Measurements from ENCODE around the gene FLNC. TPM values are rescaled to one million over a fixed set of nuclear protein-coding genes. Genes with fewer than 3 reads are reported as not detected.

FLNC gene
- total RNA-seq, 1 donor from 2014 or later, result 7.7 TPM

DNA sequence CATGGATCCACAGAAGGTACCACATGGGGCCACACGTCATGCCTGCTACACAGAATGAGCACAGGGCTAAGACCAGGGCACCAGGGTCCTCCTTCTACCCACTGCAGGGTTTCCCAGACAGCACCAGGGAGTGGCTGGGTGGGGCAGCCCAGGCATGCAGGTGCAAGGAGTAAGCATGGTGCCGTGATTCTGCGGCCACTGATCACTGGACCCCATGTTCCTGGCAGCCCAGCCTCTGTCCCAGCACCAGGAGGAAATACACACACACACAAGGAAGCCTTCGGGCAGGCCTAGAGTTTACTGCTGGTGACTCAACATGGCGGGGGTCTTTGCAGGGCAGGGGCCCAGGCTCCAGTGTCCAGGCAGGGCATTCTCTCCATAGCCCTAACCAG is 46.4 kb downstream of the FLNC start:
- peaks cover 8% of the 10 kb centered on the region for H3K27me3 Mint-ChIP-seq (ENCODE audit: unreplicated experiment)
- no peak overlapping the region for H3K4me3 Mint-ChIP-seq (ENCODE audit: unreplicated experiment)
- H3K27ac Mint-ChIP-seq (ENCODE audit: unreplicated experiment), result no peak overlapping the region
- TF ChIP-seq, protein P1, sequence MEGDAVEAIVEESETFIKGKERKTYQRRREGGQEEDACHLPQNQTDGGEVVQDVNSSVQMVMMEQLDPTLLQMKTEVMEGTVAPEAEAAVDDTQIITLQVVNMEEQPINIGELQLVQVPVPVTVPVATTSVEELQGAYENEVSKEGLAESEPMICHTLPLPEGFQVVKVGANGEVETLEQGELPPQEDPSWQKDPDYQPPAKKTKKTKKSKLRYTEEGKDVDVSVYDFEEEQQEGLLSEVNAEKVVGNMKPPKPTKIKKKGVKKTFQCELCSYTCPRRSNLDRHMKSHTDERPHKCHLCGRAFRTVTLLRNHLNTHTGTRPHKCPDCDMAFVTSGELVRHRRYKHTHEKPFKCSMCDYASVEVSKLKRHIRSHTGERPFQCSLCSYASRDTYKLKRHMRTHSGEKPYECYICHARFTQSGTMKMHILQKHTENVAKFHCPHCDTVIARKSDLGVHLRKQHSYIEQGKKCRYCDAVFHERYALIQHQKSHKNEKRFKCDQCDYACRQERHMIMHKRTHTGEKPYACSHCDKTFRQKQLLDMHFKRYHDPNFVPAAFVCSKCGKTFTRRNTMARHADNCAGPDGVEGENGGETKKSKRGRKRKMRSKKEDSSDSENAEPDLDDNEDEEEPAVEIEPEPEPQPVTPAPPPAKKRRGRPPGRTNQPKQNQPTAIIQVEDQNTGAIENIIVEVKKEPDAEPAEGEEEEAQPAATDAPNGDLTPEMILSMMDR (IDR thresholded peaks at IDR 0.05; ENCODE audit: unreplicated experiment), result no peak
- no peaks in the 10 kb centered on the region for H3K36me3 Mint-ChIP-seq (ENCODE audit: low read depth, unreplicated experiment)
- no peaks in the 10 kb centered on the region for H3K9me3 Mint-ChIP-seq (ENCODE audit: unreplicated experiment)
- H3K4me1 Mint-ChIP-seq (ENCODE audit: unreplicated experiment), result no peaks in the 10 kb centered on the region
- no peak for DNase-seq (ENCODE audit: low spot score)

DNA sequence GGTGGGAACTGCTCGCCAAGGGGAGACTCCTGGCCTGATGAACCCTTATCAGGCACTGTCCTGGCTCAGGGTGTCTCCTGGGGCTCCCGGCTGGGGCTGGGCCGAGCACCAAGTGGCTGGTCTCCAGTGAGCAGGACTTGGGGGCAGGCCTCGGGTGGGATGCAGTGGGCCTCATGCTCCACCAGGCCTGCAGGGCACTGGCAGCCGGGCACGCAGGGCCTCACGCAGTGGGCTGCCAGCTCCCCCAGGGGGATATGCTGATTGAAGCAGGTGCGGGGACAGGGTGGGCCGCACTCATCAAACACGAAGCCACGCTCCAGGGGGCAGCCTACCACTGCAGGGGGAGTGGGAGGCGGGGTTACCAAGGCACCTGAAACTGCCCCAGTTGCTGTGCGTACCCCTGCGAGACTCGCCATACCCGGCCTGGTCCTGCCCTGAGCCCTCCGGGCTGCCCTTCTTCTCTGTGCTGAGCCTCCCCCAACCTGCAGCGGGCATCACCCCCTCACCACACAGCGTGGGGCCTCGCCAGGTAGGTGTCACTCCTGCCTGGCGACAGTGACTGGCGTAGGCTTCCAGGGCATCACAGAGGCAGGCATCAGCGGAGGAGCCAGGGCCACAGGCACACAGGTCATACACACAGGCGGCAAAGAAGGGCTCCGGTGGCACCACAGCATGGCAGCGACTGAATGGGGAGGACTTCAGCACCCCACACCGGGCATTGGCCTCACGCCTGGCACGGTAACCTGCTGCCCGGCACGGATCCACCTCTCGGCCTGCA is 47.0 kb downstream of the FLNC start:
- no peak overlapping the region for H3K4me3 Mint-ChIP-seq (ENCODE audit: unreplicated experiment)
- no peaks in the 10 kb centered on the region for H3K4me1 Mint-ChIP-seq (ENCODE audit: unreplicated experiment)
- DNase-seq (ENCODE audit: low spot score), result no peak
- peaks cover 5% of the 10 kb centered on the region for H3K27me3 Mint-ChIP-seq (ENCODE audit: unreplicated experiment)
- H3K36me3 Mint-ChIP-seq (ENCODE audit: low read depth, unreplicated experiment), result no peaks in the 10 kb centered on the region
- no peak overlapping the region for H3K27ac Mint-ChIP-seq (ENCODE audit: unreplicated experiment)
- TF ChIP-seq, protein P1 (IDR thresholded peaks at IDR 0.05; ENCODE audit: unreplicated experiment), result no peak
- no peaks in the 10 kb centered on the region for H3K9me3 Mint-ChIP-seq (ENCODE audit: unreplicated experiment)

DNA sequence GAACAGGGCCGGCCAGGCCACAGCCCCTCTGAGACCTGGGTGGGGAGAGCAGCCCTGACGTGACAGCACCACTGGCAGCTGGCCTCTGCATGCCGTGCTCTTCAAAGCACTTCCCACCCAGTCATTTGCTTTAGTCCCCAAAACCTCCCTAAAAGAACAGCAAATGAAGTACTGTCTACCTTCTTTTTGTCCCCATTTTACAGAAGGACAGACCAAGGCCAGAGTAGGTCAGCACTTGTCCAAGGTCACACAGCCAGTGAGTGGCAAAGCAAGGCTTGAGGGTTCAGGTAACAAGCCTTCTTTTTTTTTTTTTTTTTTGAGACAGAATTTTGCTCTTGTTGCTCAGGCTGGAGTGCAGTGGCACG is 47.5 kb downstream of the FLNC start:
- no peaks in the 10 kb centered on the region for H3K36me3 Mint-ChIP-seq (ENCODE audit: low read depth, unreplicated experiment)
- H3K27me3 Mint-ChIP-seq (ENCODE audit: unreplicated experiment), result peaks cover 7% of the 10 kb centered on the region
- no peaks in the 10 kb centered on the region for H3K4me1 Mint-ChIP-seq (ENCODE audit: unreplicated experiment)
- TF ChIP-seq, protein P1 (IDR thresholded peaks at IDR 0.05; ENCODE audit: unreplicated experiment), result no peak
- H3K9me3 Mint-ChIP-seq (ENCODE audit: unreplicated experiment), result no peaks in the 10 kb centered on the region
- no peak for DNase-seq (ENCODE audit: low spot score)
- no peak overlapping the region for H3K27ac Mint-ChIP-seq (ENCODE audit: unreplicated experiment)
- H3K4me3 Mint-ChIP-seq (ENCODE audit: unreplicated experiment), result no peak overlapping the region

DNA sequence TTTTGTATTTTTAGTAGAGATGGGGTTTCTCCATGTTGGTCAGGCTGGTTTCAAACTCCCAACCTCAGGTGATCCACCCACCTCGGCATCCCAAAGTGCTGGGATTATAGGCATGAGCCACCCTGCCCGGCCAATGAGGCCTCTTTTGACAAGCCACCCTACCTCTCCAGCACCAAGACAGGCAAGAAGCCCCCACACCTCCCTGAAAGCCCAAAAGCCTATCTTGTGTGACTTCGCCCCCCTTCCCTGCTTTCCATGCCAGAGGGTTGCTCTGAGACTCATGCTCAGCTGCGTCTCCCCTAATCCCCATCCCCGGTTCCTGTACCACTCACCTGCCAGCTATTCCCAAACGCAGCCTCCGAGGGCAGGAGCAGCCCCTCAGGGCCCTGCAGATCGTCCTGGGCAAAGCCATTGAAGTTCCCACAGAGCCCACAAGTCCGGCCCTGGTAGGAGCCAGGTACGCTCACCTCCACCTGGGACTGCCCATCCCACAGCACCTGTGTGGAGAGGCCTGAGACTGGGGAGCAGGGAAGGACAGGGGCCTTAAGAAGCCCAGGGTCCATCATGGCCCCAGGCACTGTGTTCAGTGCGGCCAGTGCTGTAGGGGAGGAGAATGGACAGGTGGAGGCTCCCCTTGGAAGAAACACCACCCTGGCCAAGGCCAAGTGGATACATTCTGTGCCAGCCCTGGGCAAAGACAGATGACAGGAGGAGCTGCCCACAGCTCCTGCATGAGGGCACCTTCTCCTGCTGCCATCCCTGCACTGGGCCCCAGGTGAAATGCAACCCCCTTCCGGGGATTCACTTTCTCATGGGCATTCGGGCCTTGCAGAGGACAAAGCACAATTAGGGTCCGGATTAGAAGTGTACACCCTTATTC is 48.3 kb downstream of the FLNC start:
- H3K36me3 Mint-ChIP-seq (ENCODE audit: low read depth, unreplicated experiment), result no peaks in the 10 kb centered on the region
- H3K27me3 Mint-ChIP-seq (ENCODE audit: unreplicated experiment), result peaks cover 7% of the 10 kb centered on the region
- no peaks in the 10 kb centered on the region for H3K4me1 Mint-ChIP-seq (ENCODE audit: unreplicated experiment)
- no peak overlapping the region for H3K4me3 Mint-ChIP-seq (ENCODE audit: unreplicated experiment)
- no peaks in the 10 kb centered on the region for H3K9me3 Mint-ChIP-seq (ENCODE audit: unreplicated experiment)
- H3K27ac Mint-ChIP-seq (ENCODE audit: unreplicated experiment), result no peak overlapping the region
- no peak for DNase-seq (ENCODE audit: low spot score)
- TF ChIP-seq, protein P1 (IDR thresholded peaks at IDR 0.05; ENCODE audit: unreplicated experiment), result no peak
